ENCODE results near the gene NUP153. TPM values are rescaled to one million over a fixed set of nuclear protein-coding genes. Genes with fewer than 3 reads are reported as not detected.

Gene NUP153
- total and polyA plus RNA-seq, 10 of the 15 experiments (the other 5 are each of a cell fraction or from before 2014, with no cell fraction given), result 13.9 to 77.7 (median 56.2) TPM

DNA sequence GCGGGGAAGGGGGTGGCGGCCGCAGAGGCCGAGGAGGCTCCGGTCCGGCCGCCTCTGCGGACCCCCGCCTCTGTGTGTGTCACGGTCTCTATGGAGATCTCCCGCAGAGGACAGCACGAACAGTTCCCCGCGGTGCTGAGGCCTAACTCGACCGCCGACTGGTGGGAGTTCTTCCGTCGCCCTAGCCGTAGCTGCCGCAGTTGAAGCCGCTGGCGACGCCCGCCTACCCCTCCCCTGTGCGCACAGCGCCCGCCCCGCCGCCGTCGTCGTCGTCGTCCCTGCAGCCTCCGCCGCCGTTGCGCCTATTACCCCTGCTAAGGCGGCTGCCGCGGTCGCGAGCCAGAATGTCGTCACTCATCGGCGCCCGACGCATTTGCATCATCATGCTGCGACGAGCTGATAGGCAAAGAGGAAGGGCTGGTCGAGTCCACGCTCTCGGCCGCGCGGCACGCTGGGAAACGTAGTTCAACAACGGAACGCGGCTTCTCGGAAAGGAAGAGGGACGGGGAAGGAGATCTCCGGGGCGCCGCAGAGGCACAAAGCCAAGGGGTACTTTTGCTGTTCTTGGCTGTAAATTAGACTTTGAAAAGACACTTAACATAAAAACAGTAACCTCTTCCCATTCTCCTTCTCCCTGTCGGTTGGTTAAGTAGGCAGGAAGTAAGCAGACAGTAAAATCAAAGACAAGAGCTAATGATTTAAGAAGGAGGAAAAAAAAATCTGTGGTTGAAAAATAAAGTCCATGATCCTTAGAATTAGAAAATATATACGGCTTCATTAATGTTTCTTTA, at the start of gene NUP153 (continued):
- TF ChIP-seq, protein P1, sequence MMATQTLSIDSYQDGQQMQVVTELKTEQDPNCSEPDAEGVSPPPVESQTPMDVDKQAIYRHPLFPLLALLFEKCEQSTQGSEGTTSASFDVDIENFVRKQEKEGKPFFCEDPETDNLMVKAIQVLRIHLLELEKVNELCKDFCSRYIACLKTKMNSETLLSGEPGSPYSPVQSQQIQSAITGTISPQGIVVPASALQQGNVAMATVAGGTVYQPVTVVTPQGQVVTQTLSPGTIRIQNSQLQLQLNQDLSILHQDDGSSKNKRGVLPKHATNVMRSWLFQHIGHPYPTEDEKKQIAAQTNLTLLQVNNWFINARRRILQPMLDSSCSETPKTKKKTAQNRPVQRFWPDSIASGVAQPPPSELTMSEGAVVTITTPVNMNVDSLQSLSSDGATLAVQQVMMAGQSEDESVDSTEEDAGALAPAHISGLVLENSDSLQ (IDR thresholded peaks at IDR 0.05), result peak; percentile 63
- TF ChIP-seq RELA (IDR thresholded peaks at IDR 0.05; ENCODE audit: borderline replicate concordance, partially characterized antibody) (peak; percentile 82), MXI1 (IDR thresholded peaks at IDR 0.05; ENCODE audit: low read depth, low read length) (peak; percentile 77), MEF2B (IDR thresholded peaks at IDR 0.05; ENCODE audit: partially characterized antibody, poor library complexity, severe bottlenecking) (no peak), NR2C1 (IDR thresholded peaks at IDR 0.05) (peak; percentile 68), HCFC1 (IDR thresholded peaks at IDR 0.05; ENCODE audit: low read length) (peak; percentile 100), SMARCA5 (IDR thresholded peaks at IDR 0.05) (no peak), BRCA1 (IDR thresholded peaks at IDR 0.05; ENCODE audit: low read depth, low read length) (peak; percentile 49; the same call in 1 of the 2 replicates), SRF (IDR thresholded peaks at IDR 0.05; ENCODE audit: low read depth in 2 of 2, low read length in 2 of 2) (peak; percentile 77 to 96), SREBF1 (IDR thresholded peaks at IDR 0.05; ENCODE audit: low read length) (peak; percentile 89), TCF7 (IDR thresholded peaks at IDR 0.05; ENCODE audit: borderline replicate concordance) (no peak), CHD4 (IDR thresholded peaks at IDR 0.05) (no peak), NFYB (IDR thresholded peaks at IDR 0.05; ENCODE audit: insufficient read depth, low read depth, low read length) (no peak)
- TF ChIP-seq, protein P2, sequence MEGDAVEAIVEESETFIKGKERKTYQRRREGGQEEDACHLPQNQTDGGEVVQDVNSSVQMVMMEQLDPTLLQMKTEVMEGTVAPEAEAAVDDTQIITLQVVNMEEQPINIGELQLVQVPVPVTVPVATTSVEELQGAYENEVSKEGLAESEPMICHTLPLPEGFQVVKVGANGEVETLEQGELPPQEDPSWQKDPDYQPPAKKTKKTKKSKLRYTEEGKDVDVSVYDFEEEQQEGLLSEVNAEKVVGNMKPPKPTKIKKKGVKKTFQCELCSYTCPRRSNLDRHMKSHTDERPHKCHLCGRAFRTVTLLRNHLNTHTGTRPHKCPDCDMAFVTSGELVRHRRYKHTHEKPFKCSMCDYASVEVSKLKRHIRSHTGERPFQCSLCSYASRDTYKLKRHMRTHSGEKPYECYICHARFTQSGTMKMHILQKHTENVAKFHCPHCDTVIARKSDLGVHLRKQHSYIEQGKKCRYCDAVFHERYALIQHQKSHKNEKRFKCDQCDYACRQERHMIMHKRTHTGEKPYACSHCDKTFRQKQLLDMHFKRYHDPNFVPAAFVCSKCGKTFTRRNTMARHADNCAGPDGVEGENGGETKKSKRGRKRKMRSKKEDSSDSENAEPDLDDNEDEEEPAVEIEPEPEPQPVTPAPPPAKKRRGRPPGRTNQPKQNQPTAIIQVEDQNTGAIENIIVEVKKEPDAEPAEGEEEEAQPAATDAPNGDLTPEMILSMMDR (IDR thresholded peaks at IDR 0.05 in 2 of 3, conservative IDR thresholded peaks at IDR 0.05 in 1 of 3; ENCODE audit: control insufficient read depth in 2 of 3, extremely low read depth in 1 of 3, insufficient read depth in 1 of 3, low read depth in 3 of 3, low read length in 3 of 3), result no peak
- TF ChIP-seq, protein P3, sequence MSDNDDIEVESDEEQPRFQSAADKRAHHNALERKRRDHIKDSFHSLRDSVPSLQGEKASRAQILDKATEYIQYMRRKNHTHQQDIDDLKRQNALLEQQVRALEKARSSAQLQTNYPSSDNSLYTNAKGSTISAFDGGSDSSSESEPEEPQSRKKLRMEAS (IDR thresholded peaks at IDR 0.05; ENCODE audit: low read depth, low read length), result peak; percentile 69; the same call in 1 of the 2 replicates
- TF ChIP-seq, protein P4, sequence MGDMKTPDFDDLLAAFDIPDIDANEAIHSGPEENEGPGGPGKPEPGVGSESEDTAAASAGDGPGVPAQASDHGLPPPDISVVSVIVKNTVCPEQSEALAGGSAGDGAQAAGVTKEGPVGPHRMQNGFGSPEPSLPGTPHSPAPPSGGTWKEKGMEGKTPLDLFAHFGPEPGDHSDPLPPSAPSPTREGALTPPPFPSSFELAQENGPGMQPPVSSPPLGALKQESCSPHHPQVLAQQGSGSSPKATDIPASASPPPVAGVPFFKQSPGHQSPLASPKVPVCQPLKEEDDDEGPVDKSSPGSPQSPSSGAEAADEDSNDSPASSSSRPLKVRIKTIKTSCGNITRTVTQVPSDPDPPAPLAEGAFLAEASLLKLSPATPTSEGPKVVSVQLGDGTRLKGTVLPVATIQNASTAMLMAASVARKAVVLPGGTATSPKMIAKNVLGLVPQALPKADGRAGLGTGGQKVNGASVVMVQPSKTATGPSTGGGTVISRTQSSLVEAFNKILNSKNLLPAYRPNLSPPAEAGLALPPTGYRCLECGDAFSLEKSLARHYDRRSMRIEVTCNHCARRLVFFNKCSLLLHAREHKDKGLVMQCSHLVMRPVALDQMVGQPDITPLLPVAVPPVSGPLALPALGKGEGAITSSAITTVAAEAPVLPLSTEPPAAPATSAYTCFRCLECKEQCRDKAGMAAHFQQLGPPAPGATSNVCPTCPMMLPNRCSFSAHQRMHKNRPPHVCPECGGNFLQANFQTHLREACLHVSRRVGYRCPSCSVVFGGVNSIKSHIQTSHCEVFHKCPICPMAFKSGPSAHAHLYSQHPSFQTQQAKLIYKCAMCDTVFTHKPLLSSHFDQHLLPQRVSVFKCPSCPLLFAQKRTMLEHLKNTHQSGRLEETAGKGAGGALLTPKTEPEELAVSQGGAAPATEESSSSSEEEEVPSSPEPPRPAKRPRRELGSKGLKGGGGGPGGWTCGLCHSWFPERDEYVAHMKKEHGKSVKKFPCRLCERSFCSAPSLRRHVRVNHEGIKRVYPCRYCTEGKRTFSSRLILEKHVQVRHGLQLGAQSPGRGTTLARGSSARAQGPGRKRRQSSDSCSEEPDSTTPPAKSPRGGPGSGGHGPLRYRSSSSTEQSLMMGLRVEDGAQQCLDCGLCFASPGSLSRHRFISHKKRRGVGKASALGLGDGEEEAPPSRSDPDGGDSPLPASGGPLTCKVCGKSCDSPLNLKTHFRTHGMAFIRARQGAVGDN (IDR thresholded peaks at IDR 0.05), result peak; percentile 65
- TF ChIP-seq, protein P5, sequence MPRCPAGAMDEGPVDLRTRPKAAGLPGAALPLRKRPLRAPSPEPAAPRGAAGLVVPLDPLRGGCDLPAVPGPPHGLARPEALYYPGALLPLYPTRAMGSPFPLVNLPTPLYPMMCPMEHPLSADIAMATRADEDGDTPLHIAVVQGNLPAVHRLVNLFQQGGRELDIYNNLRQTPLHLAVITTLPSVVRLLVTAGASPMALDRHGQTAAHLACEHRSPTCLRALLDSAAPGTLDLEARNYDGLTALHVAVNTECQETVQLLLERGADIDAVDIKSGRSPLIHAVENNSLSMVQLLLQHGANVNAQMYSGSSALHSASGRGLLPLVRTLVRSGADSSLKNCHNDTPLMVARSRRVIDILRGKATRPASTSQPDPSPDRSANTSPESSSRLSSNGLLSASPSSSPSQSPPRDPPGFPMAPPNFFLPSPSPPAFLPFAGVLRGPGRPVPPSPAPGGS (IDR thresholded peaks at IDR 0.05; ENCODE audit: borderline replicate concordance, insufficient read depth, low read depth, low read length, poor library complexity, severe bottlenecking), result no peak

Measured in GM12878 (cell line).